ENCODE results near the gene GRPR. TPM values are rescaled to one million over a fixed set of nuclear protein-coding genes. Genes with fewer than 3 reads are reported as not detected.
"Not testable (repeated sequence)": the region's sequence is repeated elsewhere in the genome, so short reads cannot be mapped to it uniquely, and the experiment has no call there.

The GRPR gene
- total RNA-seq, 2 donors from 2014 or later, result 0.14 to 0.19 TPM

- DNase-seq (ENCODE audit: low spot score), result no peak
- intact Hi-C loops (cut with DNase I), result no loop called here
These were observed 11.6 kb downstream of the GRPR start for GRCh38 chrX:16134936-16135335.

GRCh38 chrX:16136080-16136479 lies 12.7 kb downstream of the GRPR start:
- intact Hi-C loops (cut with DNase I), result no loop called here

GRCh38 chrX:16137416-16138107 lies 14.2 kb downstream of the GRPR start:
- intact Hi-C loops (cut with DNase I), result no loop called here
- no peak for DNase-seq (ENCODE audit: low spot score)

More at GRCh38 chrX:16136080-16136479, 12.7 kb downstream of the GRPR start:
- DNase-seq (ENCODE audit: low spot score), result no peak

GRCh38 chrX:16138108-16138427 lies 14.7 kb downstream of the GRPR start:
- no peak for DNase-seq (ENCODE audit: low spot score)
- intact Hi-C loops (cut with DNase I), result no loop called here

- intact Hi-C loops (cut with DNase I), result no loop called here
- DNase-seq (ENCODE audit: low spot score), result no peak
These were observed 17.1 kb downstream of the GRPR start for GRCh38 chrX:16140448-16140847.

- no peak for DNase-seq (ENCODE audit: low spot score)
These were observed 17.6 kb downstream of the GRPR start for GRCh38 chrX:16140983-16141382.

GRCh38 chrX:16141422-16142245 lies 18.3 kb downstream of the GRPR start:
- intact Hi-C loops (cut with DNase I), result no loop called here
- no peak for DNase-seq (ENCODE audit: low spot score)

More at GRCh38 chrX:16140983-16141382, 17.6 kb downstream of the GRPR start:
- intact Hi-C loops (cut with DNase I), result no loop called here

- DNase-seq (ENCODE audit: low spot score), result no peak
- intact Hi-C loops (cut with DNase I), result no loop called here
These were observed 18.8 kb downstream of the GRPR start for GRCh38 chrX:16142246-16142558.

GRCh38 chrX:16143968-16144367 lies 20.6 kb downstream of the GRPR start:
- DNase-seq (ENCODE audit: low spot score), result no peak
- intact Hi-C loops (cut with DNase I), result no loop called here

- intact Hi-C loops (cut with DNase I), result no loop called here
- no peak for DNase-seq (ENCODE audit: low spot score)
These were observed 21.1 kb downstream of the GRPR start for GRCh38 chrX:16144420-16144819.

GRCh38 chrX:16145093-16145492 lies 21.7 kb downstream of the GRPR start:
- intact Hi-C loops (cut with DNase I), result loop anchor here in 1 of 2 donors (5.0 kb wide), 1 partner anchor 1238 kb away; no protein-coding TSS in a partner anchor
- not testable (repeated sequence) for DNase-seq (ENCODE audit: low spot score)

GRCh38 chrX:16145656-16146055 lies 22.3 kb downstream of the GRPR start:
- DNase-seq (ENCODE audit: low spot score), result no peak
- intact Hi-C loops (cut with DNase I), result loop anchor here in 1 of 2 donors (5.0 kb wide), 1 partner anchor 1238 kb away; no protein-coding TSS in a partner anchor

GRCh38 chrX:16148896-16149295 lies 25.5 kb downstream of the GRPR start:
- no peak for DNase-seq (ENCODE audit: low spot score)
- intact Hi-C loops (cut with DNase I), result loop anchor here in 1 of 2 donors (5.0 kb wide), 1 partner anchor 1242 kb away; no protein-coding TSS in a partner anchor

GRCh38 chrX:16155581-16156096 lies 32.3 kb downstream of the GRPR start:
- DNase-seq (ENCODE audit: low spot score), result no peak
- intact Hi-C loops (cut with DNase I), result no loop called here

GRCh38 chrX:16156692-16157331 lies 33.4 kb downstream of the GRPR start:
- intact Hi-C loops (cut with DNase I), result no loop called here
- DNase-seq (ENCODE audit: low spot score), result no peak

GRCh38 chrX:16160729-16161128 lies 37.4 kb downstream of the GRPR start:
- intact Hi-C loops (cut with DNase I), result no loop called here
- no peak for DNase-seq (ENCODE audit: low spot score)

- intact Hi-C loops (cut with DNase I); DNase-seq (ENCODE audit: low spot score): not testable (repeated sequence)
These were observed 37.8 kb downstream of the GRPR start for GRCh38 chrX:16161173-16161572.

GRCh38 chrX:16162391-16162790 lies 39.0 kb downstream of the GRPR start:
- intact Hi-C loops (cut with DNase I), result no loop called here

GRCh38 chrX:16164748-16165147 lies 41.4 kb downstream of the GRPR start:
- intact Hi-C loops (cut with DNase I), result no loop called here
- no peak for DNase-seq (ENCODE audit: low spot score)

More at GRCh38 chrX:16162391-16162790, 39.0 kb downstream of the GRPR start:
- DNase-seq (ENCODE audit: low spot score), result no peak

GRCh38 chrX:16167181-16167580 lies 43.8 kb downstream of the GRPR start, which contains the start of gene MAGEB17:
Gene MAGEB17, plus strand, starts transcription at chrX:16167481. Its CDS starts 2,902 bp downstream, at chrX:16170383.
- no peak for DNase-seq (ENCODE audit: low spot score)
- intact Hi-C loops (cut with DNase I), result no loop called here
